AG09309 (cell line): Measurements from ENCODE around the gene DNAJA4.
A peak's percentile ranks its signal among the peaks of the same experiment; 100 is the strongest.

Experiments used
- DNase-seq: peaks from one replicate; pipeline ENCODE4 v3.0.0-alpha.2; 2010; ENCODE audit warnings: low read depth
- H3K4me3 ChIP-seq: 2 replicates; pipeline ENCODE4 v1.5.1; 2011; ENCODE audit warnings: mild to moderate bottlenecking, low read depth, low read length, moderate library complexity; ENCODE audit not compliant: control insufficient read depth
- TF ChIP-seq, protein P1 (sequence below): IDR thresholded peaks from 2 replicates; pipeline ENCODE4 v1.5.1; 2011; ENCODE audit warnings: mild to moderate bottlenecking, low read depth, low read length, inconsistent platforms; ENCODE audit not compliant: insufficient read depth, control insufficient read depth; ENCODE audit errors: missing control alignments

Gene DNAJA4

DNA sequence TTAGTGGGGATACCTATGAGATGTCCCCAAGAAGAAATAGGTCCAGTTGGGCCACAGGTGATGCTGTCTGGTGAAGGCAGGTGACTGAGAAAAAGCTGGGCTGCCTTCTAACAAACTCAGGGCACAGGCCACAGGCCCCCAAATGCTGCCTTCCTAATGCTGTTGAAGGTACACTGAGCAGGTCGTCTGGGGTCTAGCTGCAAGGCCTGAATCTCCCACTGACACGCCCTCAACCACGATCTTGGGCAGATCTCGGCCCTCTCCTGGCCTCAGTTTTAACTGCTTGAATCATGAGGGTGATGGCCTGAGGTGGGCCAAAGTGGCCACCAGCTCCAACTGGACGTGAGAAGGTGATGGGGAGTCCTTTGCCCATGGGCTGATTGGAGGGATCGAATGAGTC lies 27.9 kb upstream of the DNAJA4 start:
- H3K4me3 ChIP-seq: no peak overlapping the region
- TF ChIP-seq, protein P1, sequence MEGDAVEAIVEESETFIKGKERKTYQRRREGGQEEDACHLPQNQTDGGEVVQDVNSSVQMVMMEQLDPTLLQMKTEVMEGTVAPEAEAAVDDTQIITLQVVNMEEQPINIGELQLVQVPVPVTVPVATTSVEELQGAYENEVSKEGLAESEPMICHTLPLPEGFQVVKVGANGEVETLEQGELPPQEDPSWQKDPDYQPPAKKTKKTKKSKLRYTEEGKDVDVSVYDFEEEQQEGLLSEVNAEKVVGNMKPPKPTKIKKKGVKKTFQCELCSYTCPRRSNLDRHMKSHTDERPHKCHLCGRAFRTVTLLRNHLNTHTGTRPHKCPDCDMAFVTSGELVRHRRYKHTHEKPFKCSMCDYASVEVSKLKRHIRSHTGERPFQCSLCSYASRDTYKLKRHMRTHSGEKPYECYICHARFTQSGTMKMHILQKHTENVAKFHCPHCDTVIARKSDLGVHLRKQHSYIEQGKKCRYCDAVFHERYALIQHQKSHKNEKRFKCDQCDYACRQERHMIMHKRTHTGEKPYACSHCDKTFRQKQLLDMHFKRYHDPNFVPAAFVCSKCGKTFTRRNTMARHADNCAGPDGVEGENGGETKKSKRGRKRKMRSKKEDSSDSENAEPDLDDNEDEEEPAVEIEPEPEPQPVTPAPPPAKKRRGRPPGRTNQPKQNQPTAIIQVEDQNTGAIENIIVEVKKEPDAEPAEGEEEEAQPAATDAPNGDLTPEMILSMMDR: no peak
- DNase-seq: no peak

DNA sequence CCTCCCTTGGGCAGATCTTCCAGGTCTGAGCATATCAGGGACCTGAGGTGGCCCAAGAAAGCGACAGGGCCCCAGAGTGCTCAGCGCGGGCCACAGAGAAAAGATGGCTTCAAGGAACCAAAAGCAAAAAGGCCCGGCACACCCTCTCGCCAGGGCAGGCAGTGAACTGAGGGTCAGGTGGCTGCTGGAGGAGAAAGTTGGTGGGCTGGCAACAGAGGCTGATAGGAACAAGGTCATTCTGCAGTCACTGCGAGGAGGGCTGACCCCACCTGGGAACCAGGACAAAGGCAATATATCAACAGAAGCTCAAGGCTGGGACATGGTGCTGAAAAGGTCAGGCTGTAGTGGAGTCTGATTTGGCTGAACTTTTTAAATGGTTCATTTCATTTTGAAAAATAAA lies 27.2 kb upstream of the DNAJA4 start:
- no peak for DNase-seq
- H3K4me3 ChIP-seq: no peak overlapping the region
- TF ChIP-seq, protein P1: no peak

DNA sequence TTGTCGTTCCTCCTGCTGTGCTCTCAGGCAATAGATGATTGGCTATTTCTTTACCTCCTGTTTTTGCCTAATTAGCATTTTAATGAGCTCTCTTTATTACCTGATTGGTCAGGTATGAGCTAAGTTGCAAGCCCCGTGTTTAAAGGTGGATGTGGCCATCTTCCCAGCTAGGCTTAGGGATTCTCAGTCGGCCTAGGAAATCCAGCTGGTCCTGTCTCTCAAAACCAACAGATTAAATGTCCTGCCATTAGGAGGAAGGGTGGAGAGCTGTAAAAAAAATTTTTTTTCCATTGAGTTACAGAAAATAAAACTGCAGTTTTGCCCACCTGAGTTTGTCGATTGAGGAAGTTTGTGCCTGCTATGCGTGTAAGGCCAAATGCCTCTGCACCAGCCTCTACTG lies 24.6 kb upstream of the DNAJA4 start:
- DNase-seq: no peak
- TF ChIP-seq, protein P1: no peak
- no peak overlapping the region for H3K4me3 ChIP-seq

DNA sequence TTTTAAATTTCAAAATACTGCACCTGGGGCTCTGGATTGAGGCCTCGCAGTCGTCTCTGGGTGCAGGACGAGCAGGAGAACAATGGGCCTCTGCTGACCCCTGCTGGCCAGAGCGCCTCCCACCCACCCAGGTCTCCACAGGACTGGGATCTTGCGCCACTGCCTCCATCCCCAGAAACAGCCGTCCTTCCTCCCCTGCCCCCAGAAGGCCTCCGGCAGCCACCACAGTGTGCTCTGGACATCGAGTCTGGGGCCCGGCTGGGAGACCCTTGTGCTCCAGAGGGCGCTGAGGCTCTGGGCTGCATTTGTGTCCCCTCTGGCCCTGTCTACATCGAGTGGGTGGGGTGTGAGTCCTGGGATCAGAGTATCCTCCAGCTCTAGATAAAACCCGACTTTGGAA lies 23.3 kb upstream of the DNAJA4 start:
- DNase-seq: peak; percentile 8
- TF ChIP-seq, protein P1: peak; percentile 89
- H3K4me3 ChIP-seq: no peak overlapping the region

DNA sequence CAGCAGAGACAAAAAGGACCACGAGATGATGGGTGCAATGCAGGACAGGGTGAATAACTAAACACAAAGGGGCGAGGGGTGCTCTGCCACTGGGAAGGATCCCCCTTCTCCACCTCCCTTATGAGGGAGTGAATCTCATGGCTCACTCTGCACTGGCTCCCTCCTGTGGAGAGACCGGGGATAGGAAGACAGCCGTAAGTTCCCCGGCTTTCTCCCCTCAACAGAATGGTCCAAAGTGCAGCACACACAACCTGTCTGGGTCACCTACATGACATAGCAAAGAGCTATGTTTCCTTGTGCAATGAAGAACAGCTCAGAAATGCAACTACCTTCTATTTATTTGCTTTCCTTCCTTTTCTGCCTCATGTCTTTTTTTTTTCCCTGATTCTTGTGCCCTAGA lies 22.2 kb upstream of the DNAJA4 start:
- H3K4me3 ChIP-seq: no peak overlapping the region
- TF ChIP-seq, protein P1: peak; percentile 43
- no peak for DNase-seq

DNA sequence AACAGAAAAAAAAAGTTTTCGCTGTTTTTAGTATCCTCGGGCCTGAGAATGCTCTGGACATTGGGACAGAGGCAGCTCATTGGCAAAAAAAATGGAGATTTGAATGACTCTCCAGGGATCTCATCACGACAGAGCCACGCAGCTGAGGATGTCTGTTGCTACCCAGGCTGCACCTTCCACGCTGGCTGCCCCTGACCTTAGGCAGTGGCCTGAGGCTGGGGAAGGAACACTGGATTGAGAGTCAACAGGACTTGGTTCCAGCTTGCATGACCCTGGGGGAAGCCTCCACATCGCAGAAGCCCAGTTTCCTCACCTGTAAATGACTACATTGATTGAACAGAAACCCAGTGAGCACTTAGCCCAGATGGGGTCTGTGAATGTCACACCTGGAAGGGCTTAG lies 21.3 kb upstream of the DNAJA4 start:
- no peak for DNase-seq
- no peak overlapping the region for H3K4me3 ChIP-seq
- TF ChIP-seq, protein P1: no peak

DNA sequence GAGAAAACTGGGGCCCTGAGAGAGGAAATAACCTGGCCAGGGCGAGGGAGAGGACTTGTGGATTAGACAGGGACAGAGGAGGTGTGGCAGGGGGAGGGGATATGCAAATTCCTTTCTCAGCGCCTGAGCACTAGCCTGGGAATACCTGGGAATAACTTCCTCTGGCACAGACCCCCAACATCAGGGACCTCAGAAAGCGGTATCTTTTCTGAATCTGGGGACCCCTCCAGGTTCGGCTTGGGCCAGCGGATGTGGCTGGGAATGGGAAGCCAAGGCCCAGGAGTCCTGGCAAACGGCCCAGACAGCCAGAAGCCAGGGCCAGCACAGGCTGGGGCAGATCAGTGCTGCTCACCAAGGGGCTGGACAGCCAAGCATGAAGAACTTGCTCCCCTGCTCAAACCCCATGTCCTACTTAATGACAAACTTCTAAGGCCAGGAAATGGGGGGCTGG lies 20.8 kb upstream of the DNAJA4 start:
- H3K4me3 ChIP-seq: no peak overlapping the region
- DNase-seq: no peak
- TF ChIP-seq, protein P1: no peak
